ENCODE measurements around the gene TMF1.

The TMF1 gene

DNA sequence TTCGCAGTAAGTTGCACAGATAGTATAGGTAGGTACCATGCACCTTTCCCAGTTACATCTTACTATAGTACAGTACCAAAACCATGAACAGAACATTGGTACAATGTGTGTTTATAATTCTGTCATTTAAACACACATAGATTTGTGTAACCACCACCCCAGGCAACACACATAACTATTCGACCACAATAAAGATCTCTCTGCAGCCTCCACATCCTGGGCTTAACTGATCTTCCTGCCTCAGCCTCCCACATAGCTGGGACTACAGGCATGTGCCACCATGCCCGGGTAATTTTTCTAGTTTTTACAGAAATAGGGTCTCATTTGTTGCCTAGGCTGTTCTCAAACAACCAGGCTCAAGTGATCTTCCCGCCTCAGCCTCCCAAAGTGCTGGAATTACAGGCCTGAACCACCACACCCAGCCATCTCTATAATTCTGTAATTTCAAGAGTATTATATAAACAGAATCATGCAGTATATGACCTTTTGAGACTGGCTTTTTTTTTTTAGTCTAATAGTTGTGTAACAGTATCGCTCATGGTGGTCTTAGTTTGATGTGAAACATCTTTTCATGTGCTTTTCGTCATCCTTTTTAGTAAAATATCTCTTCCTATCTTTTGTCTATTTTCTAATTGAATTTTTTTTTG, 13.3 kb upstream of the TMF1 start:
- no peak for TF ChIP-seq JUND (IDR thresholded peaks at IDR 0.05; ENCODE audit: low read depth)
- in situ Hi-C loops (cut with HindIII; ENCODE audit: low pct_unique_long_range_greater_than_20kb, low sequenced_read_pairs) = no loop called here
- DNase-seq (ENCODE audit: low read depth in 1 of 2, low spot score in 1 of 2) = no peak

DNA sequence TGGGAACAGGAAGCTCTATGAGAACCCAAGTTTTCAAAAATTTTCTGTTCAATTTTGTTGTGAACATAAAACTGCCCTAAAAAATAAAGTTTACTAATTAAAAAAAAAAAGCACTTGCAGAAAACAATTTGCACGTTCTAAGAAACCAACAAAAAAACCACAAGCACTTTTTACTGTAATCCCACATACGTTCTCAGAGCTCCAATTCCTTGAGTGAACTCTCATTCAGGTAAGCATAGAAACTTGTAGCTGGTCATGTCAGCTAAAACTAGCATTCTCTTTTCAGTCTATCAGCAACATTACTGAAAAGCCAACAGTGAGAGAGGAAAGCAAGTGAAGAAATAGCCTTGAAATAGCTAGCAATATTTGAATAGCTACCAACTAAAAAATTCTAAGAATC, 11.5 kb upstream of the TMF1 start:
- no peak for TF ChIP-seq JUND (IDR thresholded peaks at IDR 0.05; ENCODE audit: low read depth)
- no peak for DNase-seq (ENCODE audit: low read depth in 1 of 2, low spot score in 1 of 2)
- in situ Hi-C loops (cut with HindIII; ENCODE audit: low pct_unique_long_range_greater_than_20kb, low sequenced_read_pairs) = no loop called here

DNA sequence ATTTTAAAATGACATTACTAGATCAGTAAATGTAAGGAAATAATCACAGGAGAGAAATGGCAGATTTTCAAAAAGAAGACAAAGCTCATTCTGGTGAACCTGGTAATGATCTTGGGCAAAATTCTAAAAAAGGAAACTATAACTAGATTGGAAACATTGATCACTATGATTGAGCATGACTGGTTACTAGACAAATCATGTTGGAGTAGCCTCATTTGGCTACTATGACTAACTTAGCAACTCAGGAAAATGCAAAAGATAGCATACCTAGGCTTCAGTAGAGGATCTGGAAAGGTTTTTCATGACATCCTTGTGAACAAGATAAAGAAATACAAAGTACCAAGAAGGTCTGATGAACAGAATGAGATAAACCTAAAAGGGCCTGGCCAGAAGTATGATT, 7.6 kb upstream of the TMF1 start:
- DNase-seq (ENCODE audit: low read depth in 1 of 2, low spot score in 1 of 2) = no peak
- no peak for TF ChIP-seq JUND (IDR thresholded peaks at IDR 0.05; ENCODE audit: low read depth)
- in situ Hi-C loops (cut with HindIII; ENCODE audit: low pct_unique_long_range_greater_than_20kb, low sequenced_read_pairs) = no loop called here

DNA sequence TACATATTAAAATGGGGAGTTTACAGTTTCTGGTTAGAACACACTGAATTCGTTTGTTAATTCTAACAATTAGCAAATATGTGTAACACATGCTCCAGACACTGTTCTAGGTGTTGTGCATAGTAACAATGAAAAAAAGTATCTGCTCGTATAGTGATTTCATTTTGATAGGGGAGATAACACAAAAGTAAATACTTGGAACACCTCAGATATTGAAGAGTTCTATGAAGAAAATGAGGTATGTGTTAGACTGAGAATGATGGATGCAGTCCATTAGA, 6.8 kb upstream of the TMF1 start:
- in situ Hi-C loops (cut with HindIII; ENCODE audit: low pct_unique_long_range_greater_than_20kb, low sequenced_read_pairs) = no loop called here
- no peak for DNase-seq (ENCODE audit: low read depth in 1 of 2, low spot score in 1 of 2)
- no peak for TF ChIP-seq JUND (IDR thresholded peaks at IDR 0.05; ENCODE audit: low read depth)

DNA sequence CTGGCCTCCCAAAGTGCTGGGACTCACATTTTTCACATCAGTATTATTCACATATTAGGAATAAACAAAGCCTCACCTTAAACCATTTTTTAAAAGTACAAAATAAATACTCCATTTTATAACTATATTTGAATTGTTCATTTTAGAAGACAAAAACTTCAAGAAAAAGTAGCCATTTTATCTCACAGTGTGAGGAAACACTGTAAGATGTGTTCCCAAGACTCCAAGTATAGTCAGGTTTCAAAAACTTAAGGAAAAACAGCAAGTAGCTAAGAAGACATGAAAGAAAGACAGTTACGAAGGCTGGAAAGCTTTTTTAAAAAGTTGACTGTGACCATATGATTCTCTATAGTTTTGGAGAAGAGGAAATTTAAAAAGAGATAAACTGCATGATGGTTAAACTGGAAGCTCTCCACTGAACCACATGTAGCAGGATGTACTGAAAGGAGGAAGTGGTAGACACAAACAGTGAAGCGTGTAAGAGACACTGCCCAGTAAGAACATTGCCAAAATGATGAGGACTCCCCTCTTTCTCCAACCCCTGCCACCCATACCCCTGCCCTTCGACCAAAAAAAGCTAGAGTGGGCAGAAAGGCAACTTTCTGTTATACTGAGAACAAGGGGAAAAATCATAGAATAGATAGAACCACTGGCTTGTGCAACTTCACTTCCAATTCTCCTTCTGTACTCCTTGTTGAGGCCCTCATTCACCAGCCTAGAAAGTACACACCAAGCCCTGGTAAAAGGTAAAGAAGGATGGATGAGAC, 6.2 kb upstream of the TMF1 start:
- in situ Hi-C loops (cut with HindIII; ENCODE audit: low pct_unique_long_range_greater_than_20kb, low sequenced_read_pairs) = no loop called here
- no peak for DNase-seq (ENCODE audit: low read depth in 1 of 2, low spot score in 1 of 2)
- TF ChIP-seq JUND (IDR thresholded peaks at IDR 0.05; ENCODE audit: low read depth) = no peak

DNA sequence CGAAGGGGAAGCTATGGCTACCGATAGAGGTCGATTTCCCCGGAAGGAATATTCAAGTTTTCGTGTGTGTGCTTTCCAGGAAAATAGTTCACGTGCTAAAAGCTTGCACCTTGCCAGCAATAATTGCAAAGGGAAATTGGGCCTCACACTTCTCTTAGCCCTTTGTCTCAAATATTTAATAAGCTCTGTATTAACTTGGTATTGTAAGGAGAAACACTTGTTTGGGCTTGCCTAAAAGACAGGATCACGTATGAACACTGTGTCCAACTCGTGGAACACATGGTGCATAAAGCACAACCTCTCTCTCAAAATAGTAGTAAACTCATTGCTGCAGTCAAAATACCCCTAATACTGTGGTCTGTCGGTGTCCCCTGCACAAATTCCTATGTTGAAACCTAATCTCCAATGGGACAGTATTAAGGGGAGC, 352 bp upstream of the TMF1 start:
- TF ChIP-seq JUND (IDR thresholded peaks at IDR 0.05; ENCODE audit: low read depth) = no peak
- no peak for DNase-seq (ENCODE audit: low read depth in 1 of 2, low spot score in 1 of 2)
- in situ Hi-C loops (cut with HindIII; ENCODE audit: low pct_unique_long_range_greater_than_20kb, low sequenced_read_pairs) = no loop called here

DNA sequence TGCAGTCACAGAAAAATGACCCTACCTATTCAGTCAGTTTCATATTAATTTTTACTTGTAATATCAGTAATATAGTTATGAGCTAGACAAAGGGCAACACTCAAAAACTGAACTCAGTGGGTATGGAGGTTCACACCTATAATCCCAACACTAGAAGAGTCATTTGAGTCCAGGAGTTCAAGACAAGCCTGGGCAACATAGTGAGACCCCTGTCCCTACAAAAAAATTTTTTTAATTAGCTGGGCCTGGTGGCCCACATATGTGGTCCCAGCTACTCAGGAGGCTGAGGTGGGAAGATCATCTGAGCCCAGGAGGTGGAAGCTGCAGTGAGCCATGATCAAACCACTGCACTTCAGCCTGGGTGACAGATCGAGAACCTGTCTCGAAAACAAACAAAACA, 3.1 kb downstream of the TMF1 start:
- DNase-seq (ENCODE audit: low read depth in 1 of 2, low spot score in 1 of 2) = no peak
- no peak for TF ChIP-seq JUND (IDR thresholded peaks at IDR 0.05; ENCODE audit: low read depth)
- in situ Hi-C loops (cut with HindIII; ENCODE audit: low pct_unique_long_range_greater_than_20kb, low sequenced_read_pairs) = no loop called here

DNA sequence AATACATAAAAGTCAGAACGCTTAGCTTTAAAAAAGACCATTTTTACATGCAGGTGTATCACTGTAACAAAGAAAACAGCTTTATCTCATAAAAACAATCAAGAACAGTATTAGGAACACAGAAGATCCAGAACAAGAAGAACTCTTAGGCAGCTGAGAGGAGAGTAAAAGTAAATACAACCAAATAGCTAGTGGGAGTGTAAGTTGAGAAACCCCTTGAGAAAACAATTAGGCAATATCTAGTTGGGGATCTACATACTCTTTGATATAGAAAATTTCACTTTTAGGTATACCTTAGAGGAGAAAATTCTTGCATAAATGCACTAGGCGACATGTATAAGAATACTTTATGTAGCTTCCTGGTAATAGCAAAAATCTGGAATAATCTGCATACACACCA, 7.5 kb downstream of the TMF1 start:
- TF ChIP-seq JUND (IDR thresholded peaks at IDR 0.05; ENCODE audit: low read depth) = no peak
- no peak for DNase-seq (ENCODE audit: low read depth in 1 of 2, low spot score in 1 of 2)
- in situ Hi-C loops (cut with HindIII; ENCODE audit: low pct_unique_long_range_greater_than_20kb, low sequenced_read_pairs) = no loop called here

DNA sequence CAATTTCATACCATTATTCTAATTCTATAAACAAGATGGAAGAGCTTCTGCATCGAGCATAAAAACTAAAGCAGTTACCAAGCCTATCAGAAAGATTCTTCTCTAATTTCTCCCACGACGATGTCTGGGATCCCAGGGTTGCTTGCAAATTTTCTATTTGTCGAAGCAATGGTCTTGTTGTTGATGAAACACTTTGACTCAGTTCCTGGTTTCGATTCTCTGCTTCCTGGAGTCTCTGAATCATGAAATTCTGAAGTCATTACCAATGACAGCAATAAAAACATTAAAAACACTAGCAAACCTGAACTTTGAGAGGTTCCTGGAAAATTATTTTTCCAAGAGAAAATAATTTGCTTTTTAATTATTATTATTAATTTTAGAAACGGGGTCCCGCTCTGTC, 18.7 kb downstream of the TMF1 start:
- no peak for DNase-seq (ENCODE audit: low read depth in 1 of 2, low spot score in 1 of 2)
- in situ Hi-C loops (cut with HindIII; ENCODE audit: low pct_unique_long_range_greater_than_20kb, low sequenced_read_pairs) = no loop called here
- no peak for TF ChIP-seq JUND (IDR thresholded peaks at IDR 0.05; ENCODE audit: low read depth)

DNA sequence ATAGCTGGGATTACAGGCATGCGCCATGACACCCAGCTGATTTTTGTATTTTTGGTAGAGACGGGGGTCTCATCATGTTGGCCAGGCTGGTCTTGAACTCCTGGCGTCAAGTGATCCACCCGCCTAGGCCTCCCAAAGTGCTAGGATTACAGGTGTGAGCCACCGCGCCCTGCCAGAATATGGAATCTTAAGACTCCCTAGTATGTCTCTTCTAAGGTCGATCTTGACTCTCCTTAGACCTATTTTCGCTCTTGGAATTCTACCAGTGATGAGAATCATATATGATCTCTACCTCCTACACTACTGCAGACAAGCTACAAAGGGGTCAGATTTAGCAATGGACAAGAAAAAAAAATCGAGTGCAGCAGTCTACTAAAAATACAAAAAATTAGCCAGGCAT, 19.4 kb downstream of the TMF1 start:
- TF ChIP-seq JUND (IDR thresholded peaks at IDR 0.05; ENCODE audit: low read depth) = no peak
- DNase-seq (ENCODE audit: low read depth in 1 of 2, low spot score in 1 of 2) = no peak
- in situ Hi-C loops (cut with HindIII; ENCODE audit: low pct_unique_long_range_greater_than_20kb, low sequenced_read_pairs) = no loop called here

DNA sequence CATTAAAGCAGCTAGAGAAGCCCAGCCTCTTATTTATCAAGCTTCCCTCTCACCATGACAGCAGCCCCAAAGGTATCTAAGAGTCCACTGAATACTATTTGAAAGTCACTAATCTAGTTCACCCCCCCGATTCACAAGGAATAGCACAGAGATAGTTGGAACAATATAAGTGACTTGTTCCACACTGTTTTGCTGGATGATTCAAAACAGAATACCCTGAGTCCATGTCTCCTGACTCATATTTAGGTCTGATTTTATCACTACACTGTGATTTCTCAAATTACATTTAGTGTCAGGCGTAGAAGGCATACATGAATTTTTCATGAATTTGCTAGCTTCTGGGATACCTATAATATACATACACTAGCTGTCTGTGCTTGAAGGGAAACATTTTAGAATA, 20.0 kb downstream of the TMF1 start:
- in situ Hi-C loops (cut with HindIII; ENCODE audit: low pct_unique_long_range_greater_than_20kb, low sequenced_read_pairs) = no loop called here
- TF ChIP-seq JUND (IDR thresholded peaks at IDR 0.05; ENCODE audit: low read depth) = no peak
- no peak for DNase-seq (ENCODE audit: low read depth in 1 of 2, low spot score in 1 of 2)

DNA sequence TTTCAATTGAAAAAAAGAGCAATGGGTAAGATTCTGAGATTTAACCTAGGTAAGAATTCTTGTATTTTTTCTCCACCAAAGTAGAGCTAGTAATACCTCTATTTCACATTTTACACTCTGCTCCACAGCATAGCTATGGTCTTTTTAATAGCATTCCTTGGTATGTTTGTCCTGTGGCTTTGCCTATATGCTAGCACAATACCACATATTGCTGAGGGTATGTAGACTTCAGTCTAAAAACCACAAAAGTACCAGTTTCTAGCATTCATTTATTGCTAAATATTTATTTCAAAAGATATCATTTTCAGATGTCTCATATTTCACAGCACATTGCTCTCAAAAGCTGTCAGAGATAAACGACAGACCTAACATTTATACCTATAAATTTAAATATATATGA, 20.5 kb downstream of the TMF1 start:
- DNase-seq (ENCODE audit: low read depth in 1 of 2, low spot score in 1 of 2) = no peak
- in situ Hi-C loops (cut with HindIII; ENCODE audit: low pct_unique_long_range_greater_than_20kb, low sequenced_read_pairs) = no loop called here
- no peak for TF ChIP-seq JUND (IDR thresholded peaks at IDR 0.05; ENCODE audit: low read depth)

DNA sequence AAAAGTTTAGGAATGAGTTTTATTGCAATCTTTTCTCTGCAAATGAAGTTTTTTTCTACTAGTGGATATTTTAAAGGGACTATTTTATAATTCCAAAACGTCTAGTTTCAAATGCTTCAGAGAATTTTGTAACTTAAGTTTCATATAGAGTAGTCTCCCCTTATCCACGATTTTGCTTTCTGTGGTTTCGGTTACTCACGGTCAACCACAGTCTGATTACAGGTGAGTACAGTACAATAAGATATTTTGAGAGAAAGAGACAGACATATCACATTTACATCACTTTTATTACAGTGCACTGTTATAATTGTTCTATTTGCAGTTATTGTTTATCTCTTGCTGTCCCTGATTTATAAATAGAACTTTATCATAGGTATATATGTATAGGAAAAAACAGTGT, 31.3 kb downstream of the TMF1 start:
- DNase-seq (ENCODE audit: low read depth in 1 of 2, low spot score in 1 of 2) = no peak
- no peak for TF ChIP-seq JUND (IDR thresholded peaks at IDR 0.05; ENCODE audit: low read depth)
- in situ Hi-C loops (cut with HindIII; ENCODE audit: low pct_unique_long_range_greater_than_20kb, low sequenced_read_pairs) = no loop called here

DNA sequence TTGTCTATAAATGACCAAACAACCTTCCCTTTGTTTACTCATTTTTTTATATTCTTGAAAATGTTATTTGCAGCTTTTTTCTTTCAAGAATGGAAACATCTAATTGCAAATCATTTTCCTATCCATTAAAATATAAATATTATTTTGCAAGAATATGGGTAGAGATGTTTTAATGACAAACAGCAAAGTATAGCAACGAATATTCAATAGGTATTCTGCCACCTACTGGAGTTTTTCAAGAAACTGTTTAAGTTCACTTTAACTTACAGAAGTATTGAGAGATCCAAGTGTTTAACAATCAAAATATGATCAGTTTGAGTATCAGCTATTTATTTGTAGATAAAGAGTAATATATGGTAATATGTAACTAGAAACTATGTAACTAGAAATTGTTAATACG, 31.7 kb downstream of the TMF1 start:
- DNase-seq (ENCODE audit: low read depth in 1 of 2, low spot score in 1 of 2) = no peak
- TF ChIP-seq JUND (IDR thresholded peaks at IDR 0.05; ENCODE audit: low read depth) = no peak
- in situ Hi-C loops (cut with HindIII; ENCODE audit: low pct_unique_long_range_greater_than_20kb, low sequenced_read_pairs) = no loop called here

Measured in T47D (cell line).